ENCODE results near the gene FGF14.

The FGF14 gene

GRCh38 chr13:101727118-101727517 is 674.7 kb downstream of the FGF14 start:
- DNase-seq (ENCODE audit: low read depth), result no peak

GRCh38 chr13:101726681-101727080 is 675.2 kb downstream of the FGF14 start:
- no peak for DNase-seq (ENCODE audit: low read depth)

DNA sequence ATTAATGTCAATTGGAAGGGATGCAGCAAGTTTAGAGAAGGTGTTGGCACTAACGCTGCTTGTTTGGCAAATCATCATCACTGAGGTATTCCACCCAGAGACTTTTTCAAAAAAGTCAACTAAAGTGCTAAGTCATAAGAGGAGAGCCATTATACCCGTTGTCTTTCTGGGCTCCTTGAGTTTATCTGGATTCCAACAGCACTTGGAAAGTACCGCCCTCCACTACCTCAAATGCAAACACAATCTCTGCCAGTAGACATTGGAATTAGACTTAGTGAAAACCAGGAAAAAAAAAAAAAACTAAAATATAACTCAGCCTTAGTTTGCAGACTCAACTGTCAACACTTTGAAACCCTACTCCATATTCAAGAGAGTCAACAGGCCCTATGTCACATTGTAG is 683.4 kb downstream of the FGF14 start:
- DNase-seq (ENCODE audit: low read depth), result no peak

DNA sequence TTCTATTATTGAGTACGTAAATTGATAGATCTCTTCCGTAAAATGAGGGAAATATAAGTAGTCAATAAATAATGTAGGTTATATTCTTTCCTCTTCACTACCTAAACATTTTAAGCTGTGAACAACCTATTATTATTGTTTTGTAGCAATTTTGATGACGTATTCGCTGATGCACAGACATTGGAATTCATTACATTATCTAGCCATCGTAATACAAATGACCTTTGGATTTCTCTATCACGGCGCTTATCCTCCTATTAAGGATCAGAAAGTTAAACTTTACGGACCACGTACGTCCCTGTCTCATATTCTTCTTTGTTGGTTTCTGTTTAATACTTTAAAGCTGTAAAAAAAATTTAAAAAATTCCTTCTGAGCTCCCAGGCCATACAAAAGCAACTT is 684.5 kb downstream of the FGF14 start:
- no peak for DNase-seq (ENCODE audit: low read depth)

- no peak for DNase-seq (ENCODE audit: low read depth)
These were observed 687.7 kb downstream of the FGF14 start for GRCh38 chr13:101714195-101714594.

- DNase-seq (ENCODE audit: low read depth), result no peak
These were observed 689.9 kb downstream of the FGF14 start for GRCh38 chr13:101712026-101712348.

DNA sequence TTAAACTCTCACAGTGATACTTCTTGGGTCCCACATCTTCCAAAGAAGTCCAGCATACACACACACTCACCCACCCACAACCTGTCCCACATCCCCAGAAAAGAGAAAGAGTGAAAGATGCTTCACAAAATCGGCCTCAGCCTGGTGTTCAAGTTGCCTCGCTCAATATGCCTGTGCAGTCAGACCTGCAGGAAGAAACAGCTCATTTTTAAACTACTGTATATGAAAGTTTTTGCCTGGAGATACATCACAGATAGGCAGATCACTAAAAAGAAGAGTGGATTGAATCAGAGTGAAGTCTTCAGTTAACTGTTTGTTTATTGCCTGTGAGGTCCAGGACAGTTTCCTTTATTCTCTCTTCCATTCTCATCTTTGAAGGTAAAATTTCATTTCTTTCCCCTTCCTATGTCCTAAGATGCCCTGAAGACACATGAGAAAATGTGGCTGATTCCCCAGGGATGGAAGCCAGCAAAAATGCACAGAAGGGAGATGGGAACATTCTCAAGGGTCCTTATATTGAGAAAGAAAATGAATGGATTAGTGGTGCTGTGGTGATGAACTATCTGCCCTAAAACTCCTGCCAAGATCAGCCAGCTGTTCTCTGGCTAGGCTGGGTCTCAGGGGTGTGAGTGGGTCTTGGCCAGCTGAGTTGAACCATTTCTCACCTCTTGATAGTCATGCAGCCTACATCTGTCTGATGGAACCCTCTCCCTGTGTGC is 690.4 kb downstream of the FGF14 start:
- DNase-seq (ENCODE audit: low read depth), result no peak

GRCh38 chr13:101709952-101710351 is 691.9 kb downstream of the FGF14 start:
- no peak for DNase-seq (ENCODE audit: low read depth)

DNA sequence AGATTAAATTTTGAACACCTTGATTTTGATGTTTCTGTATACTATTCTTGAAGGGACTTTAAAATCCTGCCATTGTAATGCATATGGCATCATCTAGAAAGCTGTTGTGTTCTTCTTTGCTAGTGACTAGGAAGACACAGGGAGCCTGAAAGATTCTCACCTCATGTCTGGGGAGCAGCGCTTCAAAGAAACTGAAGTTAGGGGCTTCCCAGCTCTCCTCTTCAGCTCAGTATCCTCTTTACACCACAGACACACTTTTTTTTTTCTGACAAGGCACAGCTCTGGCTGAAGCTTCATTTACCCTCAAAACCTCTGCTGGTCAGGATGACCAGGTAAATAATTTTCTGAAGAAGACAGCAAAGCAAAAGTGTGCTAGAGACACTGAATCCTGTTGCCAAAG is 693.7 kb downstream of the FGF14 start:
- DNase-seq (ENCODE audit: low read depth), result no peak

- no peak for DNase-seq (ENCODE audit: low read depth)
These were observed 694.2 kb downstream of the FGF14 start for GRCh38 chr13:101707659-101708058.

GRCh38 chr13:101706651-101707050 is 695.2 kb downstream of the FGF14 start:
- peak; percentile 72 for DNase-seq (ENCODE audit: low read depth)

GRCh38 chr13:101703838-101704237 is 698.0 kb downstream of the FGF14 start:
- DNase-seq (ENCODE audit: low read depth), result no peak

GRCh38 chr13:101703081-101703480 is 698.8 kb downstream of the FGF14 start:
- no peak for DNase-seq (ENCODE audit: low read depth)

DNA sequence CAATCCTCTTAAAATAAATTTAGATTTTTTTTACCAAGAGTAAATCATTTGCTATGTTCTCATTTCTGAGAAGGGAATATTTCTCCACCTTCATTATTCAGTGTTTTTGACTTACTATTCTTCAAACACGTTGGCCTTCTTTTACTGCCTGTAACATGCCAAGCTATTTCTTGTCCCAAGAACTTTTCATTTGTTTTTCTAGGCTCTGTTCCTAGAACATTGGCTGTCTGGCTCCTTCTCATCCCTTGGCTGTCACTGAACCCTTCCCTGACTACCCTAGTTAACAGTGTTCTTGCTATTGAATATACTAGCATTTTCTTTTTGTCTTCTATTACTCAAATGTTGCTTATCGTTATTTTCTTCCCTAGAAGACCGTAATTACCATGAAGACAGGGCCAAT is 701.2 kb downstream of the FGF14 start:
- DNase-seq (ENCODE audit: low read depth), result no peak

DNA sequence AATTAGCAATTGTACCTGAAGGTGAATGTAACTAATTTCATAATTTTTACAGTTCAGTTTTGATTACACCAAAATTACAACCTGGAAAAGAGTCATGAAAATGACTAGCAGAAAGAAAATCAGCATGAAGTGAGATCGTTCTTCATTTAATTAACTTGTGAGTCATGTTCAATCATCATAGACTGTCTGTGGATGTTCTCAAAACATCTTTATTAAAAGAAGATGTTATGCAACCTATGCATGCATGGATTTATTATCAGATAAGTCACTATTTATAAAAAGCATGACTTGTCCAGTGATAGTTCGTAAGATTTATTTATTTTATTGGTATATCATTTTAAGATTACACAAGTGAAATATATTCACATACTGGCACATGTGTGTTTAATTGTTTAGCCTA is 703.4 kb downstream of the FGF14 start:
- no peak for DNase-seq (ENCODE audit: low read depth)

DNA sequence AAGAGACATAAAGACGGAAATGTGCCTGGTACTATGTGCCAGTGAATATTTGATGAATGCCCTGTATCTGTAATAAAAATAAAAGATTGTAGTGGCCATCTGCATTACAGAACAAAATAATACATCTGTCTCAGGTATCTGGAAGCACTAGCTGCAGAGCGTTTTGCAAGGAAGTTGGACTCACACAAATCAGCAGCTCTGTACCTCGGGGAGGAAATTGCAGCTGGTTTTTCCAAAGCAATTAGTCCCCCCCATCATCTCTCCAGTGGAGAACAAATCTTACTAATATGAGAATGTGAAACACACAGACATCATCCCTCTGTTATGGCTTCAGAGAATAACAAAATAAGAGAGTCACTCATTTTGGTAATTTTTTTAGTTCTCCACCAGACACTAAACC is 704.1 kb downstream of the FGF14 start:
- no peak for DNase-seq (ENCODE audit: low read depth)

- DNase-seq (ENCODE audit: low read depth), result no peak
These were observed 705.9 kb downstream of the FGF14 start for GRCh38 chr13:101695870-101696516.

GRCh38 chr13:101691341-101691860 is 710.4 kb downstream of the FGF14 start:
- no peak for DNase-seq (ENCODE audit: low read depth)

GRCh38 chr13:101690871-101691270 is 711.0 kb downstream of the FGF14 start:
- DNase-seq (ENCODE audit: low read depth), result no peak

- DNase-seq (ENCODE audit: low read depth), result no peak
These were observed 715.8 kb downstream of the FGF14 start for GRCh38 chr13:101686003-101686402.

DNA sequence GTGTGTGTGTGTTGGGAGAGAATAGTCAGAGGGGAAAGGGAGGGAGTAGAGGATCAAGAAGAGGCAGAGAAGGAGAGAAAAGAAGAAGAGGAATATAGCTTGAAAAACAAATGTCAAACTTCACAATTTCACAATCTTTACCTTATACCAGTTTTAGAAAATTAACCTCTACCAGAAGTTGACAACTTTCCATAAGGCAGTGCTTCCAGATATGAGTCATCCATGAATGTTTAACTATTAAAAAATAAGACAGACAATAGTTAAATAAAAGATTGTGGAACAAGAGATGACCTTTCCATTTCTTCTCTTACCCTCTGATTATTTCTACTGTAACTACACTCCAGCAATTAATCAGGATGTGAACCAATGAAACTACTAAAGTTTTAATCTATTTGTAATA is 720.0 kb downstream of the FGF14 start:
- DNase-seq (ENCODE audit: low read depth), result no peak

DNA sequence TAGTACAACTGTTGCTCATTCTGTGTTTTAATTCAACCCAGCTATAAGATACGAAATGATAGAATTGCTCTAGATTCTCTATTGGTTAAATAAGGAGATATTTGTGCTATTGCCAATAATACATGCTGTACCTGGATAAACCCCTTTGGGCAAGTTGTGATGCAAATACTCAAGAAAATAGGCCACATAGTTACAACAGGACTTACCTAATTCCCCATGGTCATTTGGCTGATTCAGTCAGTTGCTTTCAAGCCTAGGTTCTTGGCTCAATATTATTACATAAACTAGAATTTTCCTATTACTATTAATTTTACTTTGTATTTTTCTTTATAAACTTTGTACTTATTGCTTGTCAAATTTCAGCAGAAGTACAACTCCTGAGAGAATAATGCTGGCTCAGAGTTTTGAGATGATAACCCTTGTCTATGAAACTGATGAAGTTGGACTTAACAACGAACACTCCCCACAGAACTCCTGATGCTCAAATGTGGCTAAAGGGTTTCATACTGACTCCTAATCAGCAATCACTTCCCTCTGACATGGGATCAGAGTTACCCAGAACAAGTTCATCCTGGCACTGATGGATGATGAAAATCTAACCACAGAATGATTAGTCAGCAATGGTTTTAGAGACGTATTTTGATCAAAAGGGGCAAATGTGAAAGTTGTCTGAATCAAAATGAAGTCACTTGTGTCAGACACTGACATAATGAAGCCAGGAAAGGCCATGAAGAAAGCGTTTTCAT is 728.3 kb downstream of the FGF14 start:
- no peak for DNase-seq (ENCODE audit: low read depth)

DNA sequence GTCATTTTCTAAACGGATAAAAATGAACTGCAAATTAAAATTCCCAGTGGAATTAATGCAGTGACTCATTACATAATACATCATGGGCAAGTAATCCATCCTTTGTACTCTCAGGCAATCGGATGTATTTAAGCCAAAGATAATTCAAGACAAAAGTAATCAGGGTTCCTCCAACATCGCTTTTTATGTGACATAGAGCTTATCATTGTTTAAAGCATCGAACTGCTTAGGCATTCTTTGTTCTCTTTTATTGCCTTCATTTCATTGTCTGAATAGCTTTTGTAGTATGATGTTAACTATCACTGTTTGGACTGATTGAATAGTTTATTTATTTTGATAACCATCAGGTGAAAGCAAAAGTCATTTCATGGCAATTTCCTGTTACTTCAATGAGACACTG is 740.0 kb downstream of the FGF14 start:
- DNase-seq (ENCODE audit: low read depth), result no peak

All from HS-5 (cell line).